ENCODE measurements around the gene SUSD6. TPM values are rescaled to one million over a fixed set of nuclear protein-coding genes. Genes with fewer than 3 reads are reported as not detected.

The SUSD6 gene
- total RNA-seq, 1 experiment from 2014 or later: 3.7 TPM

- H3K4me1 Mint-ChIP-seq: peaks cover 55 to 59% of the 10 kb centered on the region in 2 experiments
- no peak for TF ChIP-seq CTCF (conservative IDR thresholded peaks at IDR 0.05)
- no peak overlapping the region for H3K4ac ChIP-seq (ENCODE audit: low read depth, low read length)
These were observed 99.0 kb downstream of the SUSD6 start for GRCh38 chr14:69710378-69710777.

More at GRCh38 chr14:69710378-69710777, 99.0 kb downstream of the SUSD6 start:
- Histone ChIP-seq H4K5ac (ENCODE audit: insufficient read length, low read depth, low read length) (no peak overlapping the region), H2BK15ac (ENCODE audit: low read depth, low read length) (no peak overlapping the region), H3K14ac (ENCODE audit: insufficient read depth, low read length) (no peak overlapping the region), H3K18ac (ENCODE audit: insufficient read length, low read depth, low read length) (no peak overlapping the region), H3K56ac (ENCODE audit: insufficient read length, low read depth, low read length) (no peak overlapping the region), H4K8ac (replicated peaks; ENCODE audit: insufficient read length, low read depth, low read length) (no peak overlapping the region), H2BK5ac (ENCODE audit: insufficient read length, low read length) (no peak overlapping the region), H3K9ac (ENCODE audit: extremely low read depth, insufficient read length, low read length) (no peak overlapping the region), H2BK20ac (ENCODE audit: low read depth, low read length, poor library complexity, severe bottlenecking) (no peak overlapping the region), H4K20me1 (ENCODE audit: control insufficient read depth, insufficient read depth, insufficient read length) (no peaks in the 10 kb centered on the region), H2BK120ac (ENCODE audit: low read depth, low read length, poor library complexity, severe bottlenecking) (no peak overlapping the region), H3K9me3 (ENCODE audit: control insufficient read depth, low read depth, low read length) (no peaks in the 10 kb centered on the region), H3K23ac (ENCODE audit: insufficient read length, low read depth, low read length) (no peak overlapping the region), H3K27me3 (ENCODE audit: insufficient read depth, low read length) (no peaks in the 10 kb centered on the region), H2AK5ac (ENCODE audit: insufficient read length, low read length) (no peak overlapping the region), H4K91ac (ENCODE audit: insufficient read length, low read depth, low read length) (no peak overlapping the region), H3K4me1 (ENCODE audit: insufficient read depth, low read length) (peaks cover 5% of the 10 kb centered on the region; the same call in 1 of the 2 replicates), H3K23me2 (ENCODE audit: insufficient read length, low read depth, low read length, poor library complexity, severe bottlenecking) (no peaks in the 10 kb centered on the region), H3K79me2 (ENCODE audit: insufficient read depth, low read length) (no peaks in the 10 kb centered on the region), H2AFZ (ENCODE audit: low read length) (no peak overlapping the region), H3K79me1 (ENCODE audit: insufficient read depth, low read depth, low read length, poor library complexity, severe bottlenecking) (no peaks in the 10 kb centered on the region), H3K27ac (ENCODE audit: insufficient read length, low read depth, low read length) (no peak overlapping the region), H2BK12ac (ENCODE audit: insufficient read length, low read depth, low read length) (no peak overlapping the region), H3T11ph (ENCODE audit: low read length) (no peak overlapping the region), H3K4me2 (ENCODE audit: insufficient read depth, insufficient read length, low read length) (no peak overlapping the region)
- DNase-seq: no peak
- H3K9me3 Mint-ChIP-seq: no peaks in the 10 kb centered on the region; a peak in 1 of 5 replicates
- no CpG with 5 or more reads among the region's 1 CpG for WGBS (ENCODE audit: extremely low coverage, insufficient read length, low lambda C conversion rate)
- H3K4me3 Mint-ChIP-seq: no peak overlapping the region
- no peaks in the 10 kb centered on the region for H3K27me3 Mint-ChIP-seq (ENCODE audit: low read depth)
- no peaks in the 10 kb centered on the region for H3K36me3 Mint-ChIP-seq (ENCODE audit: insufficient read depth in 1 of 3, low read depth in 3 of 3)
- peak overlapping the region in 2 of 3 experiments; percentile 1 to 3; a peak in 1 of 7 replicates for H3K27ac Mint-ChIP-seq
